ENCODE data around the gene LSM12. TPM values are rescaled to one million over a fixed set of nuclear protein-coding genes. Genes with fewer than 3 reads are reported as not detected.
A peak's percentile ranks its signal among the peaks of the same experiment; 100 is the strongest.

LSM12 gene
- total RNA-seq, 1 experiment from 2014 or later, result 128 TPM

DNA sequence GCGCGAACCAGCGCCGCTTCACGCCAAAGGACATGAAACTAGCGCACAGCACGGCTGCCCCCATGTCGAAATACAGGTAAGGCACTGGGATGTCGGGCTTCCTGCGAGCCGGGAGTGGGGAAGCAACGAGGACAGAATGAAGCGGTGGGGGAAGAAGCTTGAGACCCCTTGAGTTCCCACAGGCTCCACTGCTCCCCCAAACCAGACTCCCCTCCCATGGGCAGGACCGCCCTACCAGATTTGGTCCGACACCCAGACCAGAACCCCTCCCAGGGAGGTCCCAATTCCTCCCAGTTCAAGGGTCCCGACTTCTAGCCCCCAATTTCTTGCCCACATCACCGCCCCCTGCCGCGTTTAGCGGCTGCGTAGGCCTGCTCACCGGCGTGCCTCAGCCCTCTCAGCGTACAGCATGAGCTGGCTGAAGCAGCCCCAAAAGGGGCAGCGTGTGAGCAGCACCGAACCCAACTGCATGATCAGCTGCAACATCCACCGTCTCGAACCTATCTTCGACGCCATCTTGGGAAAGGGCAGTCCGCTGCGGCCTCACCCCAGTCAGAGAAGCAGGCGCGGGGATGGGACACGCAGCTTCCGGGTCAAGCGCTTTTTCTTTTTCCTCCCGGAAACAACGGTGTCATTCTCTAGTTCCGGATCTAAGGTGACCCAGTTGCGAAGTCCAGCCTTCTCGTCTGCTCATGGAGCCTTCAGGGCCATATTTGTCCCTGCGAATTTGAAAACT lies 51.9 kb downstream of the LSM12 start, which contains the start of gene TMEM101:
TMEM101 (minus strand) TSS at position 527 of the 736 bp plus-strand sequence; CDS start at position 516, 11 bp downstream.
- peaks cover 6 to 7% of the 10 kb centered on the region in 2 experiments for H3K4me1 Mint-ChIP-seq

More for the DNA sequence above, 51.9 kb downstream of the LSM12 start, which contains the start of gene TMEM101:
- Mint-ChIP-seq H3K27ac (peak within 1 kb of the TSS; percentile 100), H3K4me3 (peak within 1 kb of the TSS; percentile 100), H3K27me3 (ENCODE audit: low read depth) (no peaks in the 10 kb centered on the region; the same call in 1 of the 2 replicates), H3K9me3 (no peaks in the 10 kb centered on the region), H3K36me3 (ENCODE audit: insufficient read depth in 1 of 3, low read depth in 3 of 3) (peaks cover 3 to 13% (median 9%) of the 10 kb centered on the region in 3 experiments; a peak in 6 of 7 replicates)
- no peak within 1 kb of the TSS for H4K8ac ChIP-seq (replicated peaks; ENCODE audit: insufficient read length, low read depth, low read length)
- peak within 1 kb of the TSS; percentile 95 for H3K14ac ChIP-seq (ENCODE audit: insufficient read depth, low read length)
- no peak within 1 kb of the TSS for H3K56ac ChIP-seq (ENCODE audit: insufficient read length, low read depth, low read length)
- H2BK20ac ChIP-seq (ENCODE audit: low read depth, low read length, poor library complexity, severe bottlenecking), result no peak within 1 kb of the TSS
- H3K9ac ChIP-seq (ENCODE audit: extremely low read depth, insufficient read length, low read length), result peak within 1 kb of the TSS; percentile 86
- H4K20me1 ChIP-seq (ENCODE audit: control insufficient read depth, insufficient read depth, insufficient read length), result no peaks in the 10 kb centered on the region
- no peak within 1 kb of the TSS for H3K23ac ChIP-seq (ENCODE audit: insufficient read length, low read depth, low read length)
- H3K27ac ChIP-seq (ENCODE audit: insufficient read length, low read depth, low read length), result peak within 1 kb of the TSS; percentile 75
- H2BK5ac ChIP-seq (ENCODE audit: insufficient read length, low read length), result peak within 1 kb of the TSS; percentile 11
- H3K18ac ChIP-seq (ENCODE audit: insufficient read length, low read depth, low read length), result peak within 1 kb of the TSS; percentile 90
- DNase-seq, result peak; percentile 96
- peak within 1 kb of the TSS; percentile 76 for H3K4me2 ChIP-seq (ENCODE audit: insufficient read depth, insufficient read length, low read length)
- H3K79me2 ChIP-seq (ENCODE audit: insufficient read depth, low read length), result no peaks in the 10 kb centered on the region
- no peak within 1 kb of the TSS for H2BK120ac ChIP-seq (ENCODE audit: low read depth, low read length, poor library complexity, severe bottlenecking)
- H3K4me1 ChIP-seq (ENCODE audit: insufficient read depth, low read length), result no peaks in the 10 kb centered on the region
- peaks cover 7% of the 10 kb centered on the region for H3K23me2 ChIP-seq (ENCODE audit: insufficient read length, low read depth, low read length, poor library complexity, severe bottlenecking)
- H2AFZ ChIP-seq (ENCODE audit: low read length), result no peak within 1 kb of the TSS
- no peak within 1 kb of the TSS for H3T11ph ChIP-seq (ENCODE audit: low read length)
- no peak within 1 kb of the TSS for H2BK15ac ChIP-seq (ENCODE audit: low read depth, low read length)
- H2BK12ac ChIP-seq (ENCODE audit: insufficient read length, low read depth, low read length), result no peak within 1 kb of the TSS
- H3K27me3 ChIP-seq (ENCODE audit: insufficient read depth, low read length), result no peaks in the 10 kb centered on the region
- no peak within 1 kb of the TSS for H4K5ac ChIP-seq (ENCODE audit: insufficient read length, low read depth, low read length)
- no peaks in the 10 kb centered on the region for H3K79me1 ChIP-seq (ENCODE audit: insufficient read depth, low read depth, low read length, poor library complexity, severe bottlenecking)
- H3K4ac ChIP-seq (ENCODE audit: low read depth, low read length), result no peak within 1 kb of the TSS
- no peaks in the 10 kb centered on the region for H3K9me3 ChIP-seq (ENCODE audit: control insufficient read depth, low read depth, low read length)
- H4K91ac ChIP-seq (ENCODE audit: insufficient read length, low read depth, low read length), result no peak within 1 kb of the TSS
- no peak within 1 kb of the TSS for H2AK5ac ChIP-seq (ENCODE audit: insufficient read length, low read length)
- WGBS (ENCODE audit: extremely low coverage, insufficient read length, low lambda C conversion rate), result no CpG with 5 or more reads among the region's 43 CpGs
- TF ChIP-seq, protein P1, sequence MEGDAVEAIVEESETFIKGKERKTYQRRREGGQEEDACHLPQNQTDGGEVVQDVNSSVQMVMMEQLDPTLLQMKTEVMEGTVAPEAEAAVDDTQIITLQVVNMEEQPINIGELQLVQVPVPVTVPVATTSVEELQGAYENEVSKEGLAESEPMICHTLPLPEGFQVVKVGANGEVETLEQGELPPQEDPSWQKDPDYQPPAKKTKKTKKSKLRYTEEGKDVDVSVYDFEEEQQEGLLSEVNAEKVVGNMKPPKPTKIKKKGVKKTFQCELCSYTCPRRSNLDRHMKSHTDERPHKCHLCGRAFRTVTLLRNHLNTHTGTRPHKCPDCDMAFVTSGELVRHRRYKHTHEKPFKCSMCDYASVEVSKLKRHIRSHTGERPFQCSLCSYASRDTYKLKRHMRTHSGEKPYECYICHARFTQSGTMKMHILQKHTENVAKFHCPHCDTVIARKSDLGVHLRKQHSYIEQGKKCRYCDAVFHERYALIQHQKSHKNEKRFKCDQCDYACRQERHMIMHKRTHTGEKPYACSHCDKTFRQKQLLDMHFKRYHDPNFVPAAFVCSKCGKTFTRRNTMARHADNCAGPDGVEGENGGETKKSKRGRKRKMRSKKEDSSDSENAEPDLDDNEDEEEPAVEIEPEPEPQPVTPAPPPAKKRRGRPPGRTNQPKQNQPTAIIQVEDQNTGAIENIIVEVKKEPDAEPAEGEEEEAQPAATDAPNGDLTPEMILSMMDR (conservative IDR thresholded peaks at IDR 0.05), result no peak

Data from H9 (cell line).